Spleen (tissue), 7 donors: ENCODE measurements around the gene PLA1A.

ENCODE experiments used
- CTCF ChIP-seq, 11 experiments: fragments of 200-600 bp in 7 of 11; fragments of 450-650 bp in 4 of 11; sonication (generic) in 4 of 11; IDR thresholded peaks in 8 of 11; conservative IDR thresholded peaks in 3 of 11; 1 replicate in 7 of 11; 2 replicates in 4 of 11; pipeline versions ENCODE4 v1.4.0 to v1.8.0; 2016 to 2021; ENCODE audit warnings: antibody characterized with exemption in 11 of 11, inconsistent platforms in 4 of 11, mild to moderate bottlenecking in 1 of 11
- POLR2A ChIP-seq, 3 donors: fragments of 450-650 bp; IDR thresholded peaks; one replicate each; pipeline ENCODE4 v1.5.1; 2017; ENCODE audit warnings: antibody characterized with exemption in 3 of 3, mild to moderate bottlenecking in 1 of 3
- POLR2AphosphoS5 ChIP-seq, 3 donors: sonication (generic); formaldehyde crosslinking; IDR thresholded peaks; one replicate each; pipeline ENCODE4 v1.5.1; 2017; ENCODE audit warnings: antibody characterized with exemption in 3 of 3
- donor health status: DM: no; HTN: no; CAD: no; lungs with moderate emphysema.
- donor health status: DM: no; HTN: no; CAD: no.
- donor health status: DM: no; HTN: no; CAD: no.

GRCh38 chr3:119662604-119663373 is 65.1 kb downstream of the PLA1A start:
- TF ChIP-seq POLR2A (IDR thresholded peaks at IDR 0.05) (no peak), POLR2AphosphoS5 (IDR thresholded peaks at IDR 0.05) (no peak), CTCF (IDR thresholded peaks at IDR 0.05 in 8 of 11, conservative IDR thresholded peaks at IDR 0.05 in 3 of 11) (peak in 1 of 11 experiments; percentile 4)
